Nephron (organoid): ENCODE results near the gene SPSB3.

ENCODE experiments used
- H3K27ac Mint-ChIP-seq, 3 experiments: 2 replicates each; pipeline ENCODE4 v1.8.0; 2020; ENCODE audit warnings: mixed read lengths in 3 of 3, mild to moderate bottlenecking in 2 of 3, moderate library complexity in 1 of 3
- H3K27me3 Mint-ChIP-seq: 2 replicates; pipeline ENCODE4 v1.8.0; 2021; ENCODE audit warnings: low read depth, mild to moderate bottlenecking, moderate library complexity, mixed read lengths
- H3K36me3 Mint-ChIP-seq: 2 replicates; pipeline ENCODE4 v1.8.0; 2020; ENCODE audit warnings: low read depth, mixed read lengths
- H3K4me1 Mint-ChIP-seq: 2 replicates; pipeline ENCODE4 v1.8.0; 2020; ENCODE audit warnings: mixed read lengths
- H3K4me3 Mint-ChIP-seq, 3 experiments: 2 replicates each; pipeline ENCODE4 v1.8.0; 2020; ENCODE audit warnings: mild to moderate bottlenecking in 3 of 3, mixed read lengths in 3 of 3, moderate library complexity in 2 of 3
- H3K9me3 Mint-ChIP-seq: 2 replicates; pipeline ENCODE4 v1.8.0; 2020; ENCODE audit warnings: mixed read lengths
- TF ChIP-seq, protein P1 (sequence below), 3 experiments: fragments of 200-600 bp; sonication (generic); IDR thresholded peaks; one replicate each; pipeline ENCODE4 v1.5.0; 2021; ENCODE audit warnings: antibody characterized with exemption in 3 of 3; ENCODE audit not compliant: unreplicated experiment in 3 of 3

Gene SPSB3

DNA sequence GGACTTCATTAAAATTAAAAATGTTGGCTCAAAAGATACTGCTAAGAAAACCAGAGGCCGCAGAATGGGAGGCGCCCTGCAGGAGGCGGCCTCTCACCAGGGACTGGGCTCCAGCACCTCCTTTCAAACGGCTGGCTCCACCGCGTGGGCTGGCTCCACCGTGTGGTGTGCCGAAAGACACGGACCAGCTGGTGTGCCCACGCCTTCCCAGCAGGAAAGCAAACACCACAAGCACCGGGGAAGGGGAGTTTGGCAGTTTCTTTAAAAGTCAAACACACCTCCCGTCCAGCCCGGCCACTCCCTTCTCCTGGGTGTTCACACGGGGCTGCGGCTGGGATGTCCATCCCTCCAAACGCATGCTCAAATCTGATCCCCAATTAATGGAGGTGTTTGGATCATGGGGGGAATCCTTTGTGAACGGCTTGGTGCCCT is 30.4 kb upstream of the SPSB3 start:
- peaks cover 19% of the 10 kb centered on the region for H3K36me3 Mint-ChIP-seq
- H3K4me3 Mint-ChIP-seq: no peak overlapping the region
- no peaks in the 10 kb centered on the region for H3K4me1 Mint-ChIP-seq
- TF ChIP-seq, protein P1, sequence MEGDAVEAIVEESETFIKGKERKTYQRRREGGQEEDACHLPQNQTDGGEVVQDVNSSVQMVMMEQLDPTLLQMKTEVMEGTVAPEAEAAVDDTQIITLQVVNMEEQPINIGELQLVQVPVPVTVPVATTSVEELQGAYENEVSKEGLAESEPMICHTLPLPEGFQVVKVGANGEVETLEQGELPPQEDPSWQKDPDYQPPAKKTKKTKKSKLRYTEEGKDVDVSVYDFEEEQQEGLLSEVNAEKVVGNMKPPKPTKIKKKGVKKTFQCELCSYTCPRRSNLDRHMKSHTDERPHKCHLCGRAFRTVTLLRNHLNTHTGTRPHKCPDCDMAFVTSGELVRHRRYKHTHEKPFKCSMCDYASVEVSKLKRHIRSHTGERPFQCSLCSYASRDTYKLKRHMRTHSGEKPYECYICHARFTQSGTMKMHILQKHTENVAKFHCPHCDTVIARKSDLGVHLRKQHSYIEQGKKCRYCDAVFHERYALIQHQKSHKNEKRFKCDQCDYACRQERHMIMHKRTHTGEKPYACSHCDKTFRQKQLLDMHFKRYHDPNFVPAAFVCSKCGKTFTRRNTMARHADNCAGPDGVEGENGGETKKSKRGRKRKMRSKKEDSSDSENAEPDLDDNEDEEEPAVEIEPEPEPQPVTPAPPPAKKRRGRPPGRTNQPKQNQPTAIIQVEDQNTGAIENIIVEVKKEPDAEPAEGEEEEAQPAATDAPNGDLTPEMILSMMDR (IDR thresholded peaks at IDR 0.05; ENCODE audit: unreplicated experiment in 3 of 3): peak; percentile 33 to 60 (median 43)
- H3K9me3 Mint-ChIP-seq: no peaks in the 10 kb centered on the region
- H3K27me3 Mint-ChIP-seq: no peaks in the 10 kb centered on the region
- H3K27ac Mint-ChIP-seq: no peak overlapping the region

GRCh38 chr16:1810536-1810935 is 28.2 kb upstream of the SPSB3 start:
- Mint-ChIP-seq H3K9me3 (no peaks in the 10 kb centered on the region), H3K4me3 (no peak overlapping the region), H3K36me3 (peaks cover 36% of the 10 kb centered on the region), H3K27ac (no peak overlapping the region), H3K27me3 (no peaks in the 10 kb centered on the region), H3K4me1 (no peaks in the 10 kb centered on the region)
- TF ChIP-seq, protein P1 (IDR thresholded peaks at IDR 0.05; ENCODE audit: unreplicated experiment in 3 of 3): no peak

DNA sequence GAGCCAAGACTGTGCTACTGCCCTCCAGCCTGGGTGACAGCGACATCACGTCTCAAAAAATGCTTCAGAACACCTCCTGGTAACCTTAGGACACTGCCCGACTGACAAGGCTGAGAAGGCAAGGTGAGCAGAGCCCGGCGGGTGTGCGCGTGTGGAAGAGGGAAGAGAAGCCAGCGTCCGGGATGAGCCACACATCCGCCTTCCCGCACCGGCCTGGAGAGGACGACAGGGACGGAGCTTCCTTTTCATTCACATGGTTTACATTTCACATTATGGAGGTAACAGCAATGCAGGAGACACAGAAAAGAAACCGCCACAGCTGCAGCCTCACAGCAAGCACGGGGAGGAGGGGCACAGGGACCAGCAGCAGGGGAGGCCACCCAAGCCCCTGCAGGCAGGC is 27.7 kb upstream of the SPSB3 start:
- H3K4me3 Mint-ChIP-seq: no peak overlapping the region
- H3K36me3 Mint-ChIP-seq: peaks cover 36% of the 10 kb centered on the region
- no peaks in the 10 kb centered on the region for H3K4me1 Mint-ChIP-seq
- H3K9me3 Mint-ChIP-seq: no peaks in the 10 kb centered on the region
- no peak overlapping the region for H3K27ac Mint-ChIP-seq
- TF ChIP-seq, protein P1 (IDR thresholded peaks at IDR 0.05; ENCODE audit: unreplicated experiment in 3 of 3): no peak
- H3K27me3 Mint-ChIP-seq: no peaks in the 10 kb centered on the region

DNA sequence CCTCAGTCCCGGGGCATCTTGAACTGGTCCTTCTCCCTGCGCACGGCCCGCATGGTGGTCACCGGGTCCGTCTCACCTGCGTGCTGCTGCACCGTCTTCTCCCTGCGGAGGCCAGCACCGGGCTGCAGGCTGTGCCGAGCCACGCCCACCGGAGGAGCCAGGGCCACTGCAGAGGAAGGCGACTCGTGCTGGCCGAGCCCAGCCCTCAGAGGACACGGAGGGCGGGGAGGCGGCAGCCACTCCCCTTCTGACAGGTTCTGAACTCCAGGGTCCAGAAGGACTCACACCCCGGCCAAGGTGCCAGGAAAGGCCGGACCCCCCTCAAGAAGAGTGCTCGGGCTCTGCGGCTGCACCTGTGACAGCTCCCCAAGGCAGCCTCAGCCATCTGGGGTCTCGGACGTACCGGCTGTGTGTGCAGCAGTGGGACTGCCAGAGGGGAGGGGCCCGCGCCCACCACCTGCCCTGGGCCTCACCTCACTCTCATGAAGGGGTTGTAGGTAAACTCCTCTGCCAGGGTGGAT is 27.0 kb upstream of the SPSB3 start:
- TF ChIP-seq, protein P1 (IDR thresholded peaks at IDR 0.05; ENCODE audit: unreplicated experiment in 3 of 3): no peak
- Mint-ChIP-seq H3K36me3 (peaks cover 36% of the 10 kb centered on the region), H3K9me3 (no peaks in the 10 kb centered on the region), H3K4me3 (no peak overlapping the region), H3K27ac (no peak overlapping the region), H3K27me3 (no peaks in the 10 kb centered on the region), H3K4me1 (no peaks in the 10 kb centered on the region)

DNA sequence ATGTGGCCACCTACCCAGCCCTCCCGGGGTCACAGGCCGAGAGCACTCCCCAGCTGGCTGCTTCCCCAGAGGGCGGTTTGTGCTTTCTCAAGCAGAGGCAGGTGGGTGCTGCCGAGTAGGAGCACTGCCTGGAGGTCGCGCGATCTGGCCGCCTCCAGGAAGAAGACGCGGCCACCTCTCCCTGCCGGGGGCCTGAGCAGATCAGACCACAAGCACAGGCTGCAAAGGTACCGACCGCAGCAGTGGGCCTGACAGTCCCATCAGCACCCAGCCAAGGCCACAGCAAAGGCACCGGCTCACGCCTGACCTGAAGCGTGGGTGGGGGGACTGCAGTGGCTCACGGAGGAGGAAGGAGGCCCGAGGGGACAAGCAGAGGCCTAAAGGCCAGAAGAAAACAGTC is 26.3 kb upstream of the SPSB3 start:
- TF ChIP-seq, protein P1 (IDR thresholded peaks at IDR 0.05; ENCODE audit: unreplicated experiment in 3 of 3): no peak
- Mint-ChIP-seq H3K4me1 (no peaks in the 10 kb centered on the region), H3K9me3 (no peaks in the 10 kb centered on the region), H3K27ac (no peak overlapping the region), H3K4me3 (no peak overlapping the region), H3K36me3 (peaks cover 33% of the 10 kb centered on the region), H3K27me3 (no peaks in the 10 kb centered on the region)

DNA sequence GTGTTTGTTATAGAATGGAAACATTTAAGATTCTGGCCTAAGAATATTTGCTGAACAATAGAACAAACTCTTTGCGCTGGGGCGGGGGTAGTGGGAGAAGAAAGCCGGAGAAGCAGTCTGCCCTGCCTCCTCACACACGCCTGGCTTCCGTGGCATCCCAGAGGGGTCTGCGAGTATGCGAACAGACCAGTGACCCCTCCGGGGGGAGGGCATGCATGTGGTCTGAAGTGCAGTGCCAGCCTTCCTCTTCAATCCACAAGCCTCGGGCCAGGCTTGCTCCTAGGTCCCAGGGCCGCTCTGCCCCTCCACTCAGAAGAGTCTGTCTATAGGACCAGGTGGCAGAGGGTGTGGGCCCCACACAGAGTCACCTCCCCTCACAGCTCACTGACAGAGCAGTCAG is 25.3 kb upstream of the SPSB3 start:
- Mint-ChIP-seq H3K27me3 (no peaks in the 10 kb centered on the region), H3K27ac (no peak overlapping the region), H3K4me1 (no peaks in the 10 kb centered on the region), H3K9me3 (no peaks in the 10 kb centered on the region), H3K4me3 (no peak overlapping the region), H3K36me3 (peaks cover 27% of the 10 kb centered on the region)
- TF ChIP-seq, protein P1 (IDR thresholded peaks at IDR 0.05; ENCODE audit: unreplicated experiment in 3 of 3): no peak
